ENCODE data around the gene CLIC4. TPM values are rescaled to one million over a fixed set of nuclear protein-coding genes. Genes with fewer than 3 reads are reported as not detected.

Gene CLIC4
- total and polyA plus RNA-seq, 2 experiments from 2014 or later = 92.5 to 308 TPM

- Histone ChIP-seq H3K4me2 (no peak overlapping the region), H3K27me3 (ENCODE audit: insufficient read depth) (no peaks in the 10 kb centered on the region), H3K9me2 (ENCODE audit: insufficient read depth) (no peaks in the 10 kb centered on the region), H3K4me1 (ENCODE audit: insufficient read depth) (0 out of 2 replicates have a peak, but pooled peaks cover 9% of the 10 kb centered on the region), H2AFZ (no peak overlapping the region), H3F3A (replicated peaks; ENCODE audit: low read depth) (no peaks in the 10 kb centered on the region), H3K27ac (ENCODE audit: low read depth) (no peak overlapping the region), H3K79me2 (replicated peaks; ENCODE audit: insufficient read depth) (no peaks in the 10 kb centered on the region), H4K20me1 (replicated peaks; ENCODE audit: insufficient read depth) (no peaks in the 10 kb centered on the region), H3K36me3 (ENCODE audit: insufficient read depth) (no peaks in the 10 kb centered on the region), H3K4me3 (no peak overlapping the region)
- H3K27me3 Mint-ChIP-seq (ENCODE audit: insufficient read depth, low read depth, poor library complexity) = peaks cover 18% of the 10 kb centered on the region
- TF ChIP-seq NANOG (IDR thresholded peaks at IDR 0.05; ENCODE audit: borderline replicate concordance) (no peak), JUNB (IDR thresholded peaks at IDR 0.05; ENCODE audit: unreplicated experiment) (no peak), ETS1 (IDR thresholded peaks at IDR 0.05) (no peak), ZNF462 (CRISPR knock-in tag; IDR thresholded peaks at IDR 0.05) (no peak), STAT1 (IDR thresholded peaks at IDR 0.05; ENCODE audit: unreplicated experiment) (no peak), EZH2 (IDR thresholded peaks at IDR 0.05; ENCODE audit: low read depth, unreplicated experiment) (no peak), POLR2AphosphoS5 (IDR thresholded peaks at IDR 0.05; ENCODE audit: low read depth) (no peak), ZNF114 (CRISPR knock-in tag; IDR thresholded peaks at IDR 0.05) (no peak), EZH2phosphoT487 (IDR thresholded peaks at IDR 0.05; ENCODE audit: unreplicated experiment) (no peak), CTCF (conservative IDR thresholded peaks at IDR 0.05; ENCODE audit: low read depth in 2 of 2) (no peak), ZNF331 (CRISPR knock-in tag; IDR thresholded peaks at IDR 0.05; ENCODE audit: low read depth) (no peak), CREB1 (CRISPR knock-in tag; IDR thresholded peaks at IDR 0.05; ENCODE audit: low read depth) (no peak), REST (IDR thresholded peaks at IDR 0.05; ENCODE audit: unreplicated experiment) (no peak)
- no peak overlapping the region for H3K27ac Mint-ChIP-seq
- H3K4me1 Mint-ChIP-seq = peaks cover 16% of the 10 kb centered on the region
- DNase-seq (ENCODE audit: low spot score) = no peak
- no peak for ATAC-seq
- H3K4me3 Mint-ChIP-seq = no peak overlapping the region
- H3K36me3 Mint-ChIP-seq (ENCODE audit: low read depth) = no peaks in the 10 kb centered on the region
- no peaks in the 10 kb centered on the region for H3K9me3 Mint-ChIP-seq
These were observed 122.0 kb downstream of the CLIC4 start for GRCh38 chr1:24867084-24867870.

All from GM23338 (cell line).